AG09319 (cell line): ENCODE results near the gene FARP2.

Experiments
- DNase-seq: peaks from one replicate; pipeline ENCODE4 v3.0.0-alpha.2; 2010; ENCODE audit warnings: low read depth; ENCODE audit errors: extremely low read depth
- TF ChIP-seq, protein P1 (sequence below): IDR thresholded peaks from 2 replicates; pipeline ENCODE4 v1.5.1; 2011; ENCODE audit warnings: low read depth, mild to moderate bottlenecking, inconsistent platforms, low read length, moderate library complexity

FARP2 gene

DNA sequence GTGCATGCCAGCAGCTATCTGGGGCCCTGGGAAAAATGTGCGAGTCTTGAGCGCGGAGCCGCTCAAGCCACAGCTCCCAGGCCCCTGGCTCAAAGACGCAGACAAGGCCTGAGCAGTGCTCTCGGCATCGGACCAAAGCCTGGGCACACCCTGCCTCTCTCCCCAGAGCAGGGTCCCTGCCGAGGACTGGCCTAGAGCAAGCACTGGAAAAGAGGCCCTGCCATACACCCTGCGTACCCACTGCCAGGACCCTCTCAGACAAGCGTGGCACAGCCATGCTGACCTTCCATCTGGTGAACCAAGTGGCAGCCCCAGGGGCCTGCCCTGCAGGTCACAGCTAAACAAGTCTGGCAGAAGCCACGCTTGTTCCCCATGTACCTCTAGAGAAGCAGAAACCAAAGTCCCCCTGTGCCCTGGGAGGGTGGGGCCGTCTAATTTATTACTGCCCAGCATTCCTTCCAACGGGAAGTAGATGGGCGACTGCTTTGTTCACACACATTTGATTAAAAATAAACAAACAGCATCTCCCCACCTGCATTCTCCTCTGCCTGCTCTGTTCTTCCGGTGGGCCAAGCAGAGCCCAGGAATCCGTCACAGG, 138.3 kb downstream of the FARP2 start:
- TF ChIP-seq, protein P1, sequence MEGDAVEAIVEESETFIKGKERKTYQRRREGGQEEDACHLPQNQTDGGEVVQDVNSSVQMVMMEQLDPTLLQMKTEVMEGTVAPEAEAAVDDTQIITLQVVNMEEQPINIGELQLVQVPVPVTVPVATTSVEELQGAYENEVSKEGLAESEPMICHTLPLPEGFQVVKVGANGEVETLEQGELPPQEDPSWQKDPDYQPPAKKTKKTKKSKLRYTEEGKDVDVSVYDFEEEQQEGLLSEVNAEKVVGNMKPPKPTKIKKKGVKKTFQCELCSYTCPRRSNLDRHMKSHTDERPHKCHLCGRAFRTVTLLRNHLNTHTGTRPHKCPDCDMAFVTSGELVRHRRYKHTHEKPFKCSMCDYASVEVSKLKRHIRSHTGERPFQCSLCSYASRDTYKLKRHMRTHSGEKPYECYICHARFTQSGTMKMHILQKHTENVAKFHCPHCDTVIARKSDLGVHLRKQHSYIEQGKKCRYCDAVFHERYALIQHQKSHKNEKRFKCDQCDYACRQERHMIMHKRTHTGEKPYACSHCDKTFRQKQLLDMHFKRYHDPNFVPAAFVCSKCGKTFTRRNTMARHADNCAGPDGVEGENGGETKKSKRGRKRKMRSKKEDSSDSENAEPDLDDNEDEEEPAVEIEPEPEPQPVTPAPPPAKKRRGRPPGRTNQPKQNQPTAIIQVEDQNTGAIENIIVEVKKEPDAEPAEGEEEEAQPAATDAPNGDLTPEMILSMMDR = no peak
- no peak for DNase-seq

DNA sequence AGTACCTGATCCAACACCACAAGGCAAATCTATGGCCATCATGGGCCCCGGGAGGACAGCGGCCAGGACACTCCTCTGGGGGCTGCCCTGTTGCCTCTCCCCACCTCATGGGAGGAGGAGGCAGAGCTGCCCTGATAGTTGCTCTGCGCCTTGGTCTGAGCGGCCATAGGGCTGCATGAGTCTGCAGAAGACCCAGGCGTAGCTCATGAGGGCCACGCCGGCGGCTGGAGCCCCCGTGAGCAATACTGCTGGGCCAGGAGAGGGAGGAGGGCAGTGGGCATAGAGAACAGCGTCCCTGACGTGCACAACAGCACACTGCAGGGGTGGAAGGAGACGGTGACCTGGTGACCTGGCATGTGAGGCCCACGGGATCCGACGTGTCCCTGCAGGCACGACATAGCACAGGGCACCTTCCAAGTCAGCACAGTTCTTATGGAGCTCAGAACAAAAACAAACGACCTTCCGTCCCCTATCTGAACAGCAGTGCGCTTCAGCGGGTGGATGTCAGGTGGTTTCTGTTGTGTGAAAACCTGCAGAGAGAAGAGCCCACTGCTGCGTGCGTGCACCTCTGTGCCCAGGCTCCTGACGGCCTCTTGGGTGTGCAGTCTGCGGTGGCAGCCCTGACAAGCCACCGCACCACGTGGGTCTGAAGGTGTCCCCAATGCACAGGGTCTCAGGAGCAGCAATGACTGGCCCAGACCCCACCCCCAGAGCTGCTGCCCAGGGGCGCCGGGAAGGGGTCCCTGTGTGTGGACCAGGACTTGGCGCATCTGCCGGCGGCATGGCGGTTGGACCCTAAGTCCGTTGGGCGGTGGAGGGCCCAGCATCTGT, 139.3 kb downstream of the FARP2 start:
- TF ChIP-seq, protein P1 = no peak
- no peak for DNase-seq

DNA sequence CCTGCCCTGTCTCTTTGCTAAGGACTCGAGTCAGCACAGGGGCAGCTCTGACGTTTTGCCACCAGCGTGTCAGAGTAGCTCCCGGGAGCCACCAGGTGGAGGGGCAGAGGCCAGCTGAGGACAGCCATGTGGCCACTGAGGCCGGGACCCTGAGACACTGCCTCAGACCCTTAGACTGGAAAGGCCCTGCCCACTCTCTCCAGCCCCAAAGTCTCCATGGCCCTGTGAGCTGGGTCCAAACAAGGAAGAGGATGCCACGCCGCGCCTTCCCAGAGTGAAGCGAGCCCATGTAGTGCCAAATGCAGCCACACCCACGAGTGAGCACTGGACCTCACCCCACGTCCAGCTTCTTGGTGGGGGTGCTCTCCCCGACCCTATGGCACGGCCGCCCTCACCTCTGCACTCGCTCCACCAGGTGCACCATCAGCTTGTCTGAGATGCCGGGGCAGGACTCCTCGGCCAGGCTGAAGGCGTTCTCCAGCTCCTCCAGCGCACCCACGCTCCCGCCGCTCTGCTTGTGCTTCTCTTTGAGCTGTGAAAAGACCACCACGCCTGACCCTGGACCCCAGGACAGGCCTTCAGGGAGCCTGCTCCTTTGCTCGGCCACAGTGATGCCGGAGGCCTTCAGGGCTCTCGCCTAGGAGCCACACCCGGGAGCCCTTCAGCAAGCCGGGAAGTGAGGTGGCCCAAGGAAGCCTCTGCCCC, 140.1 kb downstream of the FARP2 start:
- TF ChIP-seq, protein P1 = no peak
- no peak for DNase-seq

DNA sequence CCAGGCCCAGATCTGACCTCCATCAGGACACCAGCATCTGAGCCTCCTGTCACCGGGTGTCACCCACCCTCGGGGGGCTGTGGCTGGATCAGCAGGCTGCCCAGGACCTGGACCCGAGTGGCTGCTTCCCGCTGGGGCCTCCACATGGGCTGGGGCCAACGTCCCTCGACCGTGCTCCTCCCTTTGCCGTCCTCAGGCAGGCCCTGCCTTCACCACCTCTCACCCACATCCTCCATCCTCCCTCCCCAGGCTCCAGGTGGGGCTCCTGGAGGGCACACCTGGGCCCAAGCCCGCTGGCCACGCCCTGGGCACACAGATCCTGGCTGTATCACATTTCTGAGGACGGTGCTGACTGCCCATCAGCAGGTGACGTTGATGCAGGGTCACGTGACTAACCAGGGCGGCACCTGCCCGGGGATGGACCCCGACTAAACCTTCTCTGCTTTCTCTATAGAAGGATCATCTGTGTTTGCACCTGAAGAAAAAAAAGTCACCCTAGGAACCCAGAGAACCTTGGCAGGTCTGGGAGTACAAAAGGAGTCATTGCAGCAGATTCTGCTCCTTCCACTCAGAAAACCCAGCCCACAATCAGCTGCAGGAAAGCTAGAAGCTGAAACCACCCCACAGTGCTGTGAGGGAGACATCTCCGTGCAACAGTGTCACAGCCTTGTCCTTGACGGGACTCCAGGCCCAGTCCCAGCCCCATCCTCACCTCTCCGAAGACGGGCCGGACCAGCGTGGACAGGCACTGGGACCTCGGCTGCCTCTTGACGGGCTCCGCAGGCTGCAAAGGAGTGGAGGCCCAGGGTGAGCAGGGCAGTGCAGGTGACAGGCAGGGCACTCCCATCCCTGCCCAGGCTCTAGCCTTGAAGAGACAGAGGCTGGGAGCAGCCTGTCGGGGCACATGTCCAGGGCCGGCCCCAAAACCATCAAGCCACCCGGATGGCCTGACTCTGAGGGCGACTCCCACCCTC, 141.1 kb downstream of the FARP2 start:
- no peak for DNase-seq
- TF ChIP-seq, protein P1 = no peak

DNA sequence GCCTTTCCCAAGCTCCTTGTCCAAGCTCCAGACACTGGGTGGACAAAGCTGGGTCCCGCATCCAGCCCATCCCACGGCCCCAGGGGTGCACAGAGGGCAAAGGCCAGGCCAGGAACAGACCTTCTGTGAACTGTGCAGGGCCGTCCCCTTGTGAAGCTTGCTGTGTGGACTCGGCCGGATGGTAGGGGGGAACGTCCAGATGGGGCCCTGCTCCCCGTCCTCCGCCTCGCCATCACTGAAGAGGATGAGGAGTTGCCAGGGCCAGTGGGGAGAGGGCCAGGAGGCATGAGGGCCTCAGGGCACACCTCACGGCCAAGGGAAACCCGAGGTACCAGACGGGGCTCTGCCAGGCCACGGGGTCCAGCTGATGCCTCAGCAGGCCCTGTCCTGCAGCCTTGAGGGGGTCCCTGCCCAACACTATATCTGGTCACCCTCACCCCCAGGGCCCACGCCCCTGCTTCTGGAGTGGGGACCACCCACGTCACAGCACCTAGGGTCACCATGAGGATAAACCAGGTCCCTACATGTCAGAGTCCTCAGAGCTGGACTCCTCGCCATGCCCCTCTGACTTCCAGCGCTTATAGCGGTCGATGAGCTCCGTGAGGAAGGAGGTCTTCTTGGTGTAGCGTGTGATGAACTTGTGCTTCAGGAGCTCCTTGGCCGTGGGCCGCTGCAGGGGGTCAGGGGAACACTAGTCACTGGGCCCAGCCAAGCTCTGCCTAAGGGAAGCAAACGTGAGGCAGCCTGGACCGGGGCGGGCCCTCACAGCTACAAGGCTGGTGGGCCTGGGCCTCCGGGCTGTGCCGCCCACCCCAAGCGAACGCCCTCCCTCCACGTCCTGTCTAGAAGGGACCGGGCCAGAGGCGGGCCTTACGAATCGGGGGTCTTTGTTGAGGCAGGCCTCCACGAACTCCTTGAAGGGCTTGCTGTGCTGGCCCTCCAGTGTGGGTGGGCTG, 142.3 kb downstream of the FARP2 start:
- TF ChIP-seq, protein P1 = no peak
- no peak for DNase-seq
